Measurements from ENCODE around the gene ZNF804A.

DNA sequence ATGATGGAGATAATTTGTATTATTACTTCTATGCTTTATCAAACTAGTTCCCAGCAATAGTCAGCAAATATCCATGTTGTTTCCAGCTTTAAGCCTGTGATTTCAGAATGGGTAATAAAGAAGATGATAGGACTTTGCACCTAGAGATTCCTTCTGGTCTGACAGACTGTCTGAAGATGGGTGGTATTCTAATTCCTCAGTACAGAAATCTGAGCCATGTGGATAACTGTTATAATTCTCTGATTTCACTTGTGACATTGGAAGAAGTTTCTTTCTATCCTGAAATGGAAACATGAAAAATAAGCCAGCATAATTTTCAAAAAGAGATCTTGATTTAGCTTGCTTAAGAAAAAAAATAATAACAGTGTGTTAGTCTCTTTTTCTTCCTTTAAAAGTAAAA lies 130.1 kb downstream of the ZNF804A start:
- TF ChIP-seq, protein P1, sequence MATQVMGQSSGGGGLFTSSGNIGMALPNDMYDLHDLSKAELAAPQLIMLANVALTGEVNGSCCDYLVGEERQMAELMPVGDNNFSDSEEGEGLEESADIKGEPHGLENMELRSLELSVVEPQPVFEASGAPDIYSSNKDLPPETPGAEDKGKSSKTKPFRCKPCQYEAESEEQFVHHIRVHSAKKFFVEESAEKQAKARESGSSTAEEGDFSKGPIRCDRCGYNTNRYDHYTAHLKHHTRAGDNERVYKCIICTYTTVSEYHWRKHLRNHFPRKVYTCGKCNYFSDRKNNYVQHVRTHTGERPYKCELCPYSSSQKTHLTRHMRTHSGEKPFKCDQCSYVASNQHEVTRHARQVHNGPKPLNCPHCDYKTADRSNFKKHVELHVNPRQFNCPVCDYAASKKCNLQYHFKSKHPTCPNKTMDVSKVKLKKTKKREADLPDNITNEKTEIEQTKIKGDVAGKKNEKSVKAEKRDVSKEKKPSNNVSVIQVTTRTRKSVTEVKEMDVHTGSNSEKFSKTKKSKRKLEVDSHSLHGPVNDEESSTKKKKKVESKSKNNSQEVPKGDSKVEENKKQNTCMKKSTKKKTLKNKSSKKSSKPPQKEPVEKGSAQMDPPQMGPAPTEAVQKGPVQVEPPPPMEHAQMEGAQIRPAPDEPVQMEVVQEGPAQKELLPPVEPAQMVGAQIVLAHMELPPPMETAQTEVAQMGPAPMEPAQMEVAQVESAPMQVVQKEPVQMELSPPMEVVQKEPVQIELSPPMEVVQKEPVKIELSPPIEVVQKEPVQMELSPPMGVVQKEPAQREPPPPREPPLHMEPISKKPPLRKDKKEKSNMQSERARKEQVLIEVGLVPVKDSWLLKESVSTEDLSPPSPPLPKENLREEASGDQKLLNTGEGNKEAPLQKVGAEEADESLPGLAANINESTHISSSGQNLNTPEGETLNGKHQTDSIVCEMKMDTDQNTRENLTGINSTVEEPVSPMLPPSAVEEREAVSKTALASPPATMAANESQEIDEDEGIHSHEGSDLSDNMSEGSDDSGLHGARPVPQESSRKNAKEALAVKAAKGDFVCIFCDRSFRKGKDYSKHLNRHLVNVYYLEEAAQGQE (IDR thresholded peaks at IDR 0.05), result no peak
- TF ChIP-seq, protein P2, sequence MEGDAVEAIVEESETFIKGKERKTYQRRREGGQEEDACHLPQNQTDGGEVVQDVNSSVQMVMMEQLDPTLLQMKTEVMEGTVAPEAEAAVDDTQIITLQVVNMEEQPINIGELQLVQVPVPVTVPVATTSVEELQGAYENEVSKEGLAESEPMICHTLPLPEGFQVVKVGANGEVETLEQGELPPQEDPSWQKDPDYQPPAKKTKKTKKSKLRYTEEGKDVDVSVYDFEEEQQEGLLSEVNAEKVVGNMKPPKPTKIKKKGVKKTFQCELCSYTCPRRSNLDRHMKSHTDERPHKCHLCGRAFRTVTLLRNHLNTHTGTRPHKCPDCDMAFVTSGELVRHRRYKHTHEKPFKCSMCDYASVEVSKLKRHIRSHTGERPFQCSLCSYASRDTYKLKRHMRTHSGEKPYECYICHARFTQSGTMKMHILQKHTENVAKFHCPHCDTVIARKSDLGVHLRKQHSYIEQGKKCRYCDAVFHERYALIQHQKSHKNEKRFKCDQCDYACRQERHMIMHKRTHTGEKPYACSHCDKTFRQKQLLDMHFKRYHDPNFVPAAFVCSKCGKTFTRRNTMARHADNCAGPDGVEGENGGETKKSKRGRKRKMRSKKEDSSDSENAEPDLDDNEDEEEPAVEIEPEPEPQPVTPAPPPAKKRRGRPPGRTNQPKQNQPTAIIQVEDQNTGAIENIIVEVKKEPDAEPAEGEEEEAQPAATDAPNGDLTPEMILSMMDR (IDR thresholded peaks at IDR 0.05; ENCODE audit: low read depth, low read length, missing input control), result no peak
- TF ChIP-seq TAF1 (conservative IDR thresholded peaks at IDR 0.05) (no peak), EGR1 (IDR thresholded peaks at IDR 0.05; ENCODE audit: low read depth in 2 of 2) (no peak)
- TF ChIP-seq, protein P3, sequence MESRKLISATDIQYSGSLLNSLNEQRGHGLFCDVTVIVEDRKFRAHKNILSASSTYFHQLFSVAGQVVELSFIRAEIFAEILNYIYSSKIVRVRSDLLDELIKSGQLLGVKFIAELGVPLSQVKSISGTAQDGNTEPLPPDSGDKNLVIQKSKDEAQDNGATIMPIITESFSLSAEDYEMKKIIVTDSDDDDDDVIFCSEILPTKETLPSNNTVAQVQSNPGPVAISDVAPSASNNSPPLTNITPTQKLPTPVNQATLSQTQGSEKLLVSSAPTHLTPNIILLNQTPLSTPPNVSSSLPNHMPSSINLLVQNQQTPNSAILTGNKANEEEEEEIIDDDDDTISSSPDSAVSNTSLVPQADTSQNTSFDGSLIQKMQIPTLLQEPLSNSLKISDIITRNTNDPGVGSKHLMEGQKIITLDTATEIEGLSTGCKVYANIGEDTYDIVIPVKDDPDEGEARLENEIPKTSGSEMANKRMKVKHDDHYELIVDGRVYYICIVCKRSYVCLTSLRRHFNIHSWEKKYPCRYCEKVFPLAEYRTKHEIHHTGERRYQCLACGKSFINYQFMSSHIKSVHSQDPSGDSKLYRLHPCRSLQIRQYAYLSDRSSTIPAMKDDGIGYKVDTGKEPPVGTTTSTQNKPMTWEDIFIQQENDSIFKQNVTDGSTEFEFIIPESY (IDR thresholded peaks at IDR 0.05), result no peak

Measured in liver (tissue), 3 donors.